ENCODE results near the gene SCLT1. TPM values are rescaled to one million over a fixed set of nuclear protein-coding genes. Genes with fewer than 3 reads are reported as not detected.

Gene SCLT1
- total and polyA plus RNA-seq, 2 of the 13 experiments (the other 11 are each of a cell fraction or from before 2014, with no cell fraction given), result 1.5 to 8.7 TPM

DNA sequence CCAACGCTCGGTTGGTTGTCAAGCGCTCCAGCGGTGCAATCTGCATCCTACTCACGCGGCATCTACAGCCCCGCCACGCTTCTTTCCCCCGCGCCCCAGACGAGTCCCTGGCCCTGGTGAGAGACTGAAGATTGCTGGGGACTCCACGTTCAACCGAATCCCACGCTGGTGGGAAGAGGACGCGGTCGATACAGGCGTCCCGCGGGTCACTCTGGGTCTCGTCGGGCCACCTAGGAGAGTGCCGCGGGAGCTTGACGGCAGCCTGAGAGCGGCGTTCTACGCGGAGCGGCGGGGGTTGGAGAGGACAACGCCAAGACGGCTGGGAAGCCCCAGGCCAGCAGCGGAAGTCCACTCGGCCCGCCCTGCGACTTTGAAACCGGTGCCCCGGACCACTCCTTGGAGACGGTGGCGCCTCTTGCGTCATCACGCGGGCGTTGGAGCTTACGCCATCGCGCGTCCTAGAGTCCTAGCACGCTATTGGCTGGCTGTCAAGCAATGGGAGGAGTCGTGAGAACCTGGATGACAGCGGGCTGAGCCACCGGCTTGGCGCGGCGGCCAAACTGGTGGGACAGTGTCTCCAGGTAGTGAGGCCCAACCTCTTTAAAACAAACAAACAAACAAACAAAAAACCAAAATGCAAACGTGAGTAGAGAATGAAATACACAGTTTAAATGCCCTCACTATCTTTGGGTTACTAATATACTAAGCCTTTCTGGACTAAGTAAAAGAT, at the start of gene SCLT1 (continued):
- TF ChIP-seq, protein P1, sequence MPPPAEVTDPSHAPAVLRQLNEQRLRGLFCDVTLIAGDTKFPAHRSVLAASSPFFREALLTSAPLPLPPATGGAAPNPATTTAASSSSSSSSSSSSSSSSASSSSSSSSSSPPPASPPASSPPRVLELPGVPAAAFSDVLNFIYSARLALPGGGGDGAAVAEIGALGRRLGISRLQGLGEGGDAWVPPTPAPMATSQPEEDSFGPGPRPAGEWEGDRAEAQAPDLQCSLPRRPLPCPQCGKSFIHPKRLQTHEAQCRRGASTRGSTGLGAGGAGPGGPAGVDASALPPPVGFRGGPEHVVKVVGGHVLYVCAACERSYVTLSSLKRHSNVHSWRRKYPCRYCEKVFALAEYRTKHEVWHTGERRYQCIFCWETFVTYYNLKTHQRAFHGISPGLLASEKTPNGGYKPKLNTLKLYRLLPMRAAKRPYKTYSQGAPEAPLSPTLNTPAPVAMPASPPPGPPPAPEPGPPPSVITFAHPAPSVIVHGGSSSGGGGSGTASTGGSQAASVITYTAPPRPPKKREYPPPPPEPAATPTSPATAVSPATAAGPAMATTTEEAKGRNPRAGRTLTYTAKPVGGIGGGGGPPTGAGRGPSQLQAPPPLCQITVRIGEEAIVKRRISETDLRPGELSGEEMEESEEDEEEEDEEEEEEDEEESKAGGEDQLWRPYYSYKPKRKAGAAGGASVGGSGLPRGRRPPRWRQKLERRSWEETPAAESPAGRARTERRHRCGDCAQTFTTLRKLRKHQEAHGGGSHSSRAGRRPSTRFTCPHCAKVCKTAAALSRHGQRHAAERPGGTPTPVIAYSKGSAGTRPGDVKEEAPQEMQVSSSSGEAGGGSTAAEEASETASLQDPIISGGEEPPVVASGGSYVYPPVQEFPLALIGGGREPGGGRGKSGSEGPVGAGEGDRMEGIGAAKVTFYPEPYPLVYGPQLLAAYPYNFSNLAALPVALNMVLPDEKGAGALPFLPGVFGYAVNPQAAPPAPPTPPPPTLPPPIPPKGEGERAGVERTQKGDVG (CRISPR knock-in tag; IDR thresholded peaks at IDR 0.05; ENCODE audit: borderline replicate concordance), result peak; percentile 58; the same call in 1 of the 2 replicates
- TF ChIP-seq CEBPB (IDR thresholded peaks at IDR 0.05; ENCODE audit: borderline replicate concordance, low read depth, low read length), result peak; percentile 100
- TF ChIP-seq, protein P2, sequence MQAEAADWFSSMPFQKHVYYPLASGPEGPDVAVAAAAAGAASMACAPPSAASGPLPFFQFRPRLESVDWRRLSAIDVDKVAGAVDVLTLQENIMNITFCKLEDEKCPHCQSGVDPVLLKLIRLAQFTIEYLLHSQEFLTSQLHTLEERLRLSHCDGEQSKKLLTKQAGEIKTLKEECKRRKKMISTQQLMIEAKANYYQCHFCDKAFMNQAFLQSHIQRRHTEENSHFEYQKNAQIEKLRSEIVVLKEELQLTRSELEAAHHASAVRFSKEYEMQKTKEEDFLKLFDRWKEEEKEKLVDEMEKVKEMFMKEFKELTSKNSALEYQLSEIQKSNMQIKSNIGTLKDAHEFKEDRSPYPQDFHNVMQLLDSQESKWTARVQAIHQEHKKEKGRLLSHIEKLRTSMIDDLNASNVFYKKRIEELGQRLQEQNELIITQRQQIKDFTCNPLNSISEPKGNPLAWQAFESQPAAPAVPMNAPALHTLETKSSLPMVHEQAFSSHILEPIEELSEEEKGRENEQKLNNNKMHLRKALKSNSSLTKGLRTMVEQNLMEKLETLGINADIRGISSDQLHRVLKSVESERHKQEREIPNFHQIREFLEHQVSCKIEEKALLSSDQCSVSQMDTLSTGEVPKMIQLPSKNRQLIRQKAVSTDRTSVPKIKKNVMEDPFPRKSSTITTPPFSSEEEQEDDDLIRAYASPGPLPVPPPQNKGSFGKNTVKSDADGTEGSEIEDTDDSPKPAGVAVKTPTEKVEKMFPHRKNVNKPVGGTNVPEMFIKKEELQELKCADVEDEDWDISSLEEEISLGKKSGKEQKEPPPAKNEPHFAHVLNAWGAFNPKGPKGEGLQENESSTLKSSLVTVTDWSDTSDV (CRISPR knock-in tag; IDR thresholded peaks at IDR 0.05), result no peak
- peak; percentile 54; the same call in 1 of the 2 replicates for TF ChIP-seq BCL6 (CRISPR knock-in tag; IDR thresholded peaks at IDR 0.05)
- TF ChIP-seq ZNF678 (CRISPR knock-in tag; IDR thresholded peaks at IDR 0.05), result no peak
- TF ChIP-seq YY1 (IDR thresholded peaks at IDR 0.05; ENCODE audit: insufficient read depth, insufficient replicate concordance, low read depth, low read length), result no peak
- no peak; the same call in 1 of the 2 replicates for TF ChIP-seq SAFB2 (CRISPR knock-in tag; IDR thresholded peaks at IDR 0.05; ENCODE audit: borderline replicate concordance, low read depth)
- TF ChIP-seq MXD1 (CRISPR knock-in tag; IDR thresholded peaks at IDR 0.05), result peak; percentile 93
- TF ChIP-seq FOXK1 (CRISPR knock-in tag; IDR thresholded peaks at IDR 0.05; ENCODE audit: borderline replicate concordance, low read depth), result peak; percentile 74; the same call in 1 of the 2 replicates
- TF ChIP-seq, protein P3, sequence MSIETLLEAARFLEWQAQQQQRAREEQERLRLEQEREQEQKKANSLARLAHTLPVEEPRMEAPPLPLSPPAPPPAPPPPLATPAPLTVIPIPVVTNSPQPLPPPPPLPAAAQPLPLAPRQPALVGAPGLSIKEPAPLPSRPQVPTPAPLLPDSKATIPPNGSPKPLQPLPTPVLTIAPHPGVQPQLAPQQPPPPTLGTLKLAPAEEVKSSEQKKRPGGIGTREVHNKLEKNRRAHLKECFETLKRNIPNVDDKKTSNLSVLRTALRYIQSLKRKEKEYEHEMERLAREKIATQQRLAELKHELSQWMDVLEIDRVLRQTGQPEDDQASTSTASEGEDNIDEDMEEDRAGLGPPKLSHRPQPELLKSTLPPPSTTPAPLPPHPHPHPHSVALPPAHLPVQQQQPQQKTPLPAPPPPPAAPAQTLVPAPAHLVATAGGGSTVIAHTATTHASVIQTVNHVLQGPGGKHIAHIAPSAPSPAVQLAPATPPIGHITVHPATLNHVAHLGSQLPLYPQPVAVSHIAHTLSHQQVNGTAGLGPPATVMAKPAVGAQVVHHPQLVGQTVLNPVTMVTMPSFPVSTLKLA (IDR thresholded peaks at IDR 0.05), result peak; percentile 26; the same call in 1 of the 2 replicates
- TF ChIP-seq SOX13 (IDR thresholded peaks at IDR 0.05), result no peak
- no peak; a peak in 1 of 4 replicates for TF ChIP-seq SOX13 (CRISPR knock-in tag; conservative IDR thresholded peaks at IDR 0.05 in 1 of 2, IDR thresholded peaks at IDR 0.05 in 1 of 2)
- TF ChIP-seq, protein P4, sequence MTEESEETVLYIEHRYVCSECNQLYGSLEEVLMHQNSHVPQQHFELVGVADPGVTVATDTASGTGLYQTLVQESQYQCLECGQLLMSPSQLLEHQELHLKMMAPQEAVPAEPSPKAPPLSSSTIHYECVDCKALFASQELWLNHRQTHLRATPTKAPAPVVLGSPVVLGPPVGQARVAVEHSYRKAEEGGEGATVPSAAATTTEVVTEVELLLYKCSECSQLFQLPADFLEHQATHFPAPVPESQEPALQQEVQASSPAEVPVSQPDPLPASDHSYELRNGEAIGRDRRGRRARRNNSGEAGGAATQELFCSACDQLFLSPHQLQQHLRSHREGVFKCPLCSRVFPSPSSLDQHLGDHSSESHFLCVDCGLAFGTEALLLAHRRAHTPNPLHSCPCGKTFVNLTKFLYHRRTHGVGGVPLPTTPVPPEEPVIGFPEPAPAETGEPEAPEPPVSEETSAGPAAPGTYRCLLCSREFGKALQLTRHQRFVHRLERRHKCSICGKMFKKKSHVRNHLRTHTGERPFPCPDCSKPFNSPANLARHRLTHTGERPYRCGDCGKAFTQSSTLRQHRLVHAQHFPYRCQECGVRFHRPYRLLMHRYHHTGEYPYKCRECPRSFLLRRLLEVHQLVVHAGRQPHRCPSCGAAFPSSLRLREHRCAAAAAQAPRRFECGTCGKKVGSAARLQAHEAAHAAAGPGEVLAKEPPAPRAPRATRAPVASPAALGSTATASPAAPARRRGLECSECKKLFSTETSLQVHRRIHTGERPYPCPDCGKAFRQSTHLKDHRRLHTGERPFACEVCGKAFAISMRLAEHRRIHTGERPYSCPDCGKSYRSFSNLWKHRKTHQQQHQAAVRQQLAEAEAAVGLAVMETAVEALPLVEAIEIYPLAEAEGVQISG (CRISPR knock-in tag; IDR thresholded peaks at IDR 0.05), result peak; percentile 75
- TF ChIP-seq THAP11 (CRISPR knock-in tag; IDR thresholded peaks at IDR 0.05), result peak; percentile 76
- TF ChIP-seq ARNTL (CRISPR knock-in tag; IDR thresholded peaks at IDR 0.05), result peak; percentile 75
- peak; percentile 66; the same call in 1 of the 2 replicates for TF ChIP-seq SNAPC5 (CRISPR knock-in tag; IDR thresholded peaks at IDR 0.05; ENCODE audit: borderline replicate concordance)
- TF ChIP-seq ZNF567 (CRISPR knock-in tag; IDR thresholded peaks at IDR 0.05; ENCODE audit: borderline replicate concordance), result no peak

Measured in HepG2 (cell line).